Left ventricle myocardium inferior (tissue), 1 donor: ENCODE measurements around the gene CIAO3. TPM values are rescaled to one million over a fixed set of nuclear protein-coding genes. Genes with fewer than 3 reads are reported as not detected.

Experiments
- DNase-seq: peaks from one replicate; pipeline ENCODE4 v3.0.0-alpha.2; 2020
- H3K27ac ChIP-seq: fragments of 200-600 bp; replicated peaks from 2 replicates; pipeline ENCODE4 v1.8.0; 2021
- H3K27me3 ChIP-seq: fragments of 200-600 bp; 2 replicates; pipeline ENCODE4 v1.8.0; 2021; ENCODE audit warnings: low read depth
- H3K36me3 ChIP-seq: fragments of 200-600 bp; 2 replicates; pipeline ENCODE4 v1.8.0; 2021
- H3K4me1 ChIP-seq: fragments of 200-600 bp; 2 replicates; pipeline ENCODE4 v1.8.0; 2021
- H3K4me3 ChIP-seq: fragments of 200-600 bp; 2 replicates; pipeline ENCODE4 v1.8.0; 2021; ENCODE audit warnings: mild to moderate bottlenecking, moderate library complexity
- H3K9me3 ChIP-seq: fragments of 200-600 bp; replicated peaks from 2 replicates; pipeline ENCODE4 v1.8.0; 2021
- intact Hi-C: fragments of 100-400 bp; cut with micrococcal nuclease; formaldehyde crosslinking; loops from one replicate; pipeline ENCODE4 v1.11.0; 2022
- total RNA-seq: library from RNA; stranded (reverse); fragmentation: NEBNext Ultra II Directional; extraction: Animal tissue kit (Norgen Biotek cat#: 25700); gene quantifications from one replicate; pipeline ENCODE4 v1.2.1, GENCODE V29; 2021
- TF ChIP-seq, protein P1 (sequence below): fragments of 200-600 bp; IDR thresholded peaks from 2 replicates; pipeline ENCODE4 v1.8.0; 2021; ENCODE audit warnings: antibody characterized with exemption, mild to moderate bottlenecking, borderline replicate concordance
- donor health status: DM: no; HTN: yes; CAD: no; lungs with severe emphysema.

Gene CIAO3
- total RNA-seq, 1 donor from 2014 or later = 30.3 TPM

DNA sequence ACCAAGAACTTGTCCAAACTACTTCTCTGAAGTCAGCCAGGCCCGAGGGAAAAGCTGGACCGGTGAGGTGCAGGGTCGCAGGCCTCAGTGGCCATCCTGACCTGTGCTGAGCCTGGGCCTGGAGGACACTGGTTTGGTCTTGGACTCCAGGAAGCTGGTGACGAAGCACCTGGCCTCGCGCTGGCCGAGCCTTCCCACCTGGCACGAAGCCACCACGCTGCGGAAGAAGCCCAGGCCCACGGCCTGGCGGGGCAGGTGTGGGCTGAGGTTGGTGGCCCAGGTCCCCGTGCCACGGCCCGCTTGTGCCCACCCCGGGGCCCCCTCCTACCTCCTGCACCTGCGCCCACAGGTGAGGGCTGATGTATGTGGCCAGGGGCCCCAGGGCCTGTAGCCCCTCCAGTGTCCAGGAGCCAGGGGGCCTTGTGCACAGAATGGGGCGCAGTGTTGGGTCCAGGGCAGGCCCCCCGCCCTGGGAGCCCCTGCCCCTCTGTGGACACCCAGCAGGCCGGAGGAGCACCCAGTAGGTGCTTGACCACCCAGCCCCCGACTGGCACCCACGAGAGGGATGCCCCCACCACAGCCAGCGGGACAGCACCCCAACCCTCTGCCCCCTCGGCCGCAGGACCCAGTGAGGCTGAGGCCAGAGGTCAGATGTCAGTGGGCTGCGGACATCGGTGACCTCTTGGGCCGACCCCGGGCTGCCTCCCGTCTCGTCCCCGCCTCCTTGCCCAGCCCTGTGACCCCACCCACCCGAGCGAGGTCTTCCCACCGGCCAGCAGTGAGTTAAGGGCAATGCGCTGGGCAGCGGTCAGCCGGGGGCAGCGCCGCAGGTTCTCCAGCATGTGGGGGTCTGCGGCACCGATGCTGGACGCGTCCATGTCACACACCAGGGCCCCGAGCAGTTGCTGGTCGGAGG, 33.5 kb upstream of the CIAO3 start:
- Histone ChIP-seq H3K4me3 (no peak overlapping the region), H3K9me3 (no peaks in the 10 kb centered on the region), H3K4me1 (no peaks in the 10 kb centered on the region), H3K27ac (no peak overlapping the region), H3K36me3 (no peaks in the 10 kb centered on the region), H3K27me3 (peaks cover 65% of the 10 kb centered on the region)
- intact Hi-C loops = no loop called here
- DNase-seq = no peak
- TF ChIP-seq, protein P1, sequence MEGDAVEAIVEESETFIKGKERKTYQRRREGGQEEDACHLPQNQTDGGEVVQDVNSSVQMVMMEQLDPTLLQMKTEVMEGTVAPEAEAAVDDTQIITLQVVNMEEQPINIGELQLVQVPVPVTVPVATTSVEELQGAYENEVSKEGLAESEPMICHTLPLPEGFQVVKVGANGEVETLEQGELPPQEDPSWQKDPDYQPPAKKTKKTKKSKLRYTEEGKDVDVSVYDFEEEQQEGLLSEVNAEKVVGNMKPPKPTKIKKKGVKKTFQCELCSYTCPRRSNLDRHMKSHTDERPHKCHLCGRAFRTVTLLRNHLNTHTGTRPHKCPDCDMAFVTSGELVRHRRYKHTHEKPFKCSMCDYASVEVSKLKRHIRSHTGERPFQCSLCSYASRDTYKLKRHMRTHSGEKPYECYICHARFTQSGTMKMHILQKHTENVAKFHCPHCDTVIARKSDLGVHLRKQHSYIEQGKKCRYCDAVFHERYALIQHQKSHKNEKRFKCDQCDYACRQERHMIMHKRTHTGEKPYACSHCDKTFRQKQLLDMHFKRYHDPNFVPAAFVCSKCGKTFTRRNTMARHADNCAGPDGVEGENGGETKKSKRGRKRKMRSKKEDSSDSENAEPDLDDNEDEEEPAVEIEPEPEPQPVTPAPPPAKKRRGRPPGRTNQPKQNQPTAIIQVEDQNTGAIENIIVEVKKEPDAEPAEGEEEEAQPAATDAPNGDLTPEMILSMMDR = no peak

DNA sequence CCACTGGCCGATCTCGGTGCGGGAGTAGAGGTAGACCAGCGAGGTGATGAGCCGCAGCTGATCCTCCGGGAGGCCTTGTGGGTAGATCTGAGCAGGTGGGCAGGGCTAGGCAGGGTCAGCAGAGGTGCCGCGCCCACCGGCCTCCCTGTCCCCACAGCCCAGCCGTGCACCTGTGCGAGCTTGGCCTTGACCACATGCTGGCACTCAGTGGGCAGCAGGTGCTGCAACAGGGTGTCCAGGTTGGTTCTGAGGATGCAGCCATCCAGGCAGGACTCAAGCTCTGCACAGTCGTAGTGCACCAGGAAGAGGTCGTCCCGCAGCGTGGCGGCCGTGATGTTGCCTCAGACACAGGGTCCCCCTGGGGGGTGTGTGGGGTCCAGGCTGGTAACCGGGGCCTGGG, 32.2 kb upstream of the CIAO3 start:
- H3K27me3 ChIP-seq = peaks cover 62% of the 10 kb centered on the region

GRCh38 chr16:770411-770810, 29.6 kb upstream of the CIAO3 start:
- intact Hi-C loops = no loop called here
- Histone ChIP-seq H3K27me3 (peaks cover 43% of the 10 kb centered on the region), H3K4me3 (no peak overlapping the region), H3K4me1 (no peaks in the 10 kb centered on the region), H3K9me3 (no peaks in the 10 kb centered on the region), H3K36me3 (no peaks in the 10 kb centered on the region), H3K27ac (no peak overlapping the region)
- DNase-seq = no peak
- TF ChIP-seq, protein P1 = no peak

More for the DNA sequence above, 32.2 kb upstream of the CIAO3 start:
- H3K9me3 ChIP-seq = no peaks in the 10 kb centered on the region
- TF ChIP-seq, protein P1 = no peak
- no peak for DNase-seq
- H3K4me1 ChIP-seq = no peaks in the 10 kb centered on the region
- H3K36me3 ChIP-seq = no peaks in the 10 kb centered on the region
- no peak overlapping the region for H3K27ac ChIP-seq
- intact Hi-C loops = no loop called here
- no peak overlapping the region for H3K4me3 ChIP-seq

- Histone ChIP-seq H3K9me3 (no peaks in the 10 kb centered on the region), H3K4me3 (no peak overlapping the region), H3K27ac (no peak overlapping the region), H3K27me3 (peaks cover 43% of the 10 kb centered on the region), H3K4me1 (no peaks in the 10 kb centered on the region), H3K36me3 (no peaks in the 10 kb centered on the region)
- intact Hi-C loops = no loop called here
- TF ChIP-seq, protein P1 = no peak
- DNase-seq = no peak
These were observed 29.1 kb upstream of the CIAO3 start for GRCh38 chr16:769934-770333.

GRCh38 chr16:769184-769784, 28.5 kb upstream of the CIAO3 start:
- no peaks in the 10 kb centered on the region for H3K4me1 ChIP-seq
- no peaks in the 10 kb centered on the region for H3K9me3 ChIP-seq
- peaks cover 43% of the 10 kb centered on the region for H3K27me3 ChIP-seq
- no peak overlapping the region for H3K27ac ChIP-seq
- H3K4me3 ChIP-seq = no peak overlapping the region
- TF ChIP-seq, protein P1 = no peak
- intact Hi-C loops = no loop called here
- DNase-seq = no peak
- no peaks in the 10 kb centered on the region for H3K36me3 ChIP-seq
